Naive thymus-derived CD8-positive, alpha-beta T cell (primary cell): ENCODE measurements around the gene ASCC1. TPM values are rescaled to one million over a fixed set of nuclear protein-coding genes. Genes with fewer than 3 reads are reported as not detected.

Experiments
- ATAC-seq, 2 donors: fragments of 150-1000 bp; cut with Tn5 transposase in 1 of 2; sonication (Bioruptor Pico), chemical (Tn5 transposase) in 1 of 2; 1 replicate in 1 of 2; 2 replicates in 1 of 2; pipeline ENCODE4 v1.10.0; 2021; ENCODE audit warnings: mild to moderate bottlenecking in 2 of 2, moderate library complexity in 2 of 2
- POLR2A ChIA-PET: fragments of 350-600 bp; sonication (Branson Sonifier 250); formaldehyde crosslinking; loops from one replicate; lab custom pipeline; 2021; ENCODE audit warnings: antibody characterized with exemption; lab: Charles Lee
- DNase-seq, 10 donors: peaks; one replicate each; pipeline versions ENCODE4 v3.0.0 to v3.0.0-alpha.2; 2020 to 2022
- H3K27ac Mint-ChIP-seq, 10 donors: one replicate each; pipeline ENCODE4 v1.8.0; 2020 to 2022; ENCODE audit warnings: mild to moderate bottlenecking in 10 of 10, mixed read lengths in 10 of 10, moderate library complexity in 4 of 10, inconsistent platforms in 1 of 10
- H3K27me3 Mint-ChIP-seq, 5 donors: one replicate each; pipeline ENCODE4 v1.8.0; 2021 to 2022; ENCODE audit warnings: mixed read lengths in 5 of 5
- H3K36me3 Mint-ChIP-seq, 3 donors: one replicate each; pipeline ENCODE4 v1.8.0; 2020 to 2022; ENCODE audit warnings: mixed read lengths in 3 of 3, mild to moderate bottlenecking in 2 of 3, inconsistent platforms in 1 of 3
- H3K4me1 Mint-ChIP-seq, 4 donors: one replicate each; pipeline ENCODE4 v1.8.0; 2021 to 2022; ENCODE audit warnings: mixed read lengths in 4 of 4
- H3K4me3 Mint-ChIP-seq, 10 donors: one replicate each; pipeline ENCODE4 v1.8.0; 2020 to 2022; ENCODE audit warnings: mild to moderate bottlenecking in 10 of 10, mixed read lengths in 10 of 10, moderate library complexity in 6 of 10, inconsistent platforms in 1 of 10
- H3K9me3 Mint-ChIP-seq, 9 donors: one replicate each; pipeline ENCODE4 v1.8.0; 2020 to 2022; ENCODE audit warnings: mixed read lengths in 9 of 9, mild to moderate bottlenecking in 3 of 9, inconsistent platforms in 1 of 9, moderate library complexity in 1 of 9
- polyA plus RNA-seq, 3 donors: library from polyadenylated mRNA; unstranded; fragments of 300-500 nt; fragmentation: Illumina TruSeq; gene quantifications; one replicate each; pipeline ENCODE4 v1.2.3, GENCODE V29; 2021
- total RNA-seq, 8 experiments: library from RNA in 2 of 8; stranded (reverse) in 2 of 8; gene quantifications; one replicate each; pipeline ENCODE4 v1.2.3 and lab custom pipeline; 2021 to 2026

The ASCC1 gene
- total and polyA plus RNA-seq, 5 experiments from 2014 or later = 21.2 to 44.4 (median 24.7) TPM

- Mint-ChIP-seq H3K4me1 (peaks cover 22 to 68% (median 38%) of the 10 kb centered on the region in 4 donors), H3K36me3 (peaks cover 7 to 94% (median 21%) of the 10 kb centered on the region in 3 donors), H3K27ac (peak overlapping the region; percentile 13 to 97 (median 64)), H3K4me3 (peak overlapping the region in 2 of 10 donors; percentile 29 to 41), H3K9me3 (no peaks in the 10 kb centered on the region), H3K27me3 (no peaks in the 10 kb centered on the region)
- DNase-seq (no peak), ATAC-seq (no peak)
- POLR2A ChIA-PET = interaction anchor here (0.5 to 4.3 kb wide), 12 partner anchors 8 to 1286 kb away, joined by 3 to 23 read pairs (median 4); partner anchors contain the start of gene SPOCK2
These were observed 149.5 kb downstream of the ASCC1 start for GRCh38 chr10:72066318-72067284.

- Mint-ChIP-seq H3K4me3 (no peak overlapping the region), H3K4me1 (peaks cover 21 to 71% (median 34%) of the 10 kb centered on the region in 4 donors), H3K27ac (peak overlapping the region in 6 of 10 donors; percentile 10 to 78 (median 54)), H3K9me3 (no peaks in the 10 kb centered on the region), H3K36me3 (peaks cover 6 to 94% (median 18%) of the 10 kb centered on the region in 3 donors), H3K27me3 (no peaks in the 10 kb centered on the region)
- ATAC-seq (no peak), DNase-seq (no peak)
- POLR2A ChIA-PET = interaction anchor here (0.8 to 4.1 kb wide), 7 partner anchors 12 to 61 kb away, joined by 3 to 21 read pairs (median 3); no protein-coding TSS in a partner anchor
These were observed 150.5 kb downstream of the ASCC1 start for GRCh38 chr10:72065439-72066025.

GRCh38 chr10:72063703-72064391, 152.2 kb downstream of the ASCC1 start:
- Mint-ChIP-seq H3K4me1 (peaks cover 24 to 74% (median 35%) of the 10 kb centered on the region in 4 donors), H3K36me3 (peaks cover 0 to 86% (median 11%) of the 10 kb centered on the region in 3 donors), H3K27me3 (no peaks in the 10 kb centered on the region), H3K9me3 (no peaks in the 10 kb centered on the region), H3K4me3 (peak overlapping the region in 3 of 10 donors; percentile 19 to 51 (median 37)), H3K27ac (peak overlapping the region in 6 of 10 donors; percentile 32 to 98 (median 78))
- DNase-seq = no peak
- ATAC-seq = no peak
- POLR2A ChIA-PET = interaction anchor here (0.6 to 7.7 kb wide), 7 partner anchors 8 to 279 kb away, joined by 3 to 64 read pairs (median 3); partner anchors contain the start of gene SPOCK2

GRCh38 chr10:72062832-72063702, 153.0 kb downstream of the ASCC1 start:
- H3K4me3 Mint-ChIP-seq = peak overlapping the region in 3 of 10 donors; percentile 19 to 51 (median 37)
- H3K9me3 Mint-ChIP-seq = no peaks in the 10 kb centered on the region
- DNase-seq = no peak
- H3K4me1 Mint-ChIP-seq = peaks cover 28 to 72% (median 37%) of the 10 kb centered on the region in 4 donors
- POLR2A ChIA-PET = interaction anchor here (0.6 to 7.7 kb wide), 8 partner anchors 9 to 279 kb away, joined by 3 to 64 read pairs (median 4); partner anchors contain the start of gene SPOCK2
- peaks cover 0 to 78% (median 8%) of the 10 kb centered on the region in 3 donors for H3K36me3 Mint-ChIP-seq
- H3K27ac Mint-ChIP-seq = peak overlapping the region in 8 of 10 donors; percentile 12 to 98 (median 66)
- ATAC-seq = no peak
- H3K27me3 Mint-ChIP-seq = no peaks in the 10 kb centered on the region

- Mint-ChIP-seq H3K9me3 (no peaks in the 10 kb centered on the region), H3K36me3 (peaks cover 0 to 71% (median 8%) of the 10 kb centered on the region in 3 donors), H3K27ac (peak overlapping the region; percentile 17 to 98 (median 77)), H3K4me3 (peak overlapping the region in 3 of 10 donors; percentile 14 to 69 (median 33)), H3K27me3 (no peaks in the 10 kb centered on the region), H3K4me1 (peaks cover 32 to 70% (median 41%) of the 10 kb centered on the region in 4 donors)
- ATAC-seq = no peak
- peak in 1 of 10 donors; percentile 9 for DNase-seq
- POLR2A ChIA-PET = interaction anchor here (1.0 to 7.7 kb wide), 7 partner anchors 10 to 275 kb away, joined by 4 to 64 read pairs (median 7); partner anchors contain the start of gene SPOCK2
These were observed 153.7 kb downstream of the ASCC1 start for GRCh38 chr10:72062382-72062781.

- Mint-ChIP-seq H3K27ac (peak overlapping the region; percentile 50 to 98 (median 80)), H3K4me3 (peak overlapping the region in 4 of 10 donors; percentile 14 to 68 (median 46)), H3K4me1 (peaks cover 34 to 68% (median 44%) of the 10 kb centered on the region in 4 donors), H3K36me3 (peaks cover 0 to 67% (median 8%) of the 10 kb centered on the region in 3 donors), H3K27me3 (no peaks in the 10 kb centered on the region), H3K9me3 (no peaks in the 10 kb centered on the region)
- POLR2A ChIA-PET = interaction anchor here (0.6 to 7.7 kb wide), 12 partner anchors 10 to 275 kb away, joined by 3 to 64 read pairs (median 4); partner anchors contain the start of gene SPOCK2
- DNase-seq (peak in 1 of 10 donors; percentile 1), ATAC-seq (peak in 1 of 2 donors; percentile 18)
These were observed 154.1 kb downstream of the ASCC1 start for GRCh38 chr10:72061930-72062329.

- H3K27ac Mint-ChIP-seq = peak overlapping the region; percentile 76 to 98 (median 83)
- H3K9me3 Mint-ChIP-seq = no peaks in the 10 kb centered on the region
- H3K36me3 Mint-ChIP-seq = peaks cover 0 to 62% (median 6%) of the 10 kb centered on the region in 3 donors
- peaks cover 34 to 68% (median 44%) of the 10 kb centered on the region in 4 donors for H3K4me1 Mint-ChIP-seq
- no peaks in the 10 kb centered on the region for H3K27me3 Mint-ChIP-seq
- POLR2A ChIA-PET = interaction anchor here (0.5 to 7.7 kb wide), 14 partner anchors 10 to 275 kb away, joined by 3 to 64 read pairs (median 4); partner anchors contain the start of genes ANAPC16, ASCC1 and SPOCK2
- ATAC-seq (peak; percentile 12 to 22), DNase-seq (peak in 2 of 10 donors; percentile 9 to 38)
- H3K4me3 Mint-ChIP-seq = peak overlapping the region in 6 of 10 donors; percentile 23 to 75 (median 39)
These were observed 154.6 kb downstream of the ASCC1 start for GRCh38 chr10:72061491-72061890.

GRCh38 chr10:72059843-72060822, 155.9 kb downstream of the ASCC1 start:
- Mint-ChIP-seq H3K4me1 (peaks cover 35 to 68% (median 44%) of the 10 kb centered on the region in 4 donors), H3K27me3 (no peaks in the 10 kb centered on the region), H3K36me3 (peaks cover 0 to 49% (median 0%) of the 10 kb centered on the region in 3 donors), H3K9me3 (no peaks in the 10 kb centered on the region), H3K4me3 (peak overlapping the region in 7 of 10 donors; percentile 21 to 78 (median 31)), H3K27ac (peak overlapping the region; percentile 76 to 98 (median 89))
- peak in 1 of 10 donors; percentile 13 for DNase-seq
- peak; percentile 5 to 9 for ATAC-seq
- POLR2A ChIA-PET = interaction anchor here (0.5 to 7.7 kb wide), 21 partner anchors 8 to 272 kb away, joined by 3 to 64 read pairs (median 5); partner anchors contain the start of genes ANAPC16, ASCC1 and SPOCK2

GRCh38 chr10:72058989-72059842, 156.9 kb downstream of the ASCC1 start:
- POLR2A ChIA-PET = interaction anchor here (0.8 to 7.7 kb wide), 20 partner anchors 7 to 263 kb away, joined by 3 to 64 read pairs (median 4); partner anchors contain the start of genes ANAPC16 and ASCC1
- DNase-seq (peak in 3 of 10 donors; percentile 28 to 34 (median 32)), ATAC-seq (peak; percentile 31 to 40)
- Mint-ChIP-seq H3K9me3 (no peaks in the 10 kb centered on the region), H3K27me3 (no peaks in the 10 kb centered on the region), H3K4me3 (peak overlapping the region in 5 of 10 donors; percentile 21 to 58 (median 48)), H3K4me1 (peaks cover 38 to 66% (median 47%) of the 10 kb centered on the region in 4 donors), H3K36me3 (peaks cover 0 to 43% (median 0%) of the 10 kb centered on the region in 3 donors), H3K27ac (peak overlapping the region; percentile 72 to 98 (median 83))
